Tibial nerve (tissue), 4 donors: ENCODE results near the gene LIM2.

Source experiments
- EP300 ChIP-seq, 2 donors: sonication (generic); formaldehyde crosslinking; IDR thresholded peaks; one replicate each; pipeline ENCODE4 v1.6.1; 2017; ENCODE audit warnings: antibody characterized with exemption in 2 of 2, mild to moderate bottlenecking in 1 of 2
- POLR2A ChIP-seq, 2 donors: fragments of 450-650 bp; IDR thresholded peaks; one replicate each; pipeline ENCODE4 v1.6.1; 2017; ENCODE audit warnings: antibody characterized with exemption in 2 of 2, mild to moderate bottlenecking in 2 of 2, moderate library complexity in 2 of 2
- TF ChIP-seq, protein P1 (sequence below), 5 experiments: fragments of 200-600 bp in 3 of 5; fragments of 450-650 bp in 2 of 5; sonication (generic) in 3 of 5; IDR thresholded peaks; one replicate each; pipeline ENCODE4 v1.5.1; 2016 to 2019; ENCODE audit warnings: antibody characterized with exemption in 5 of 5, mild to moderate bottlenecking in 3 of 5, moderate library complexity in 2 of 5

- TF ChIP-seq, protein P1, sequence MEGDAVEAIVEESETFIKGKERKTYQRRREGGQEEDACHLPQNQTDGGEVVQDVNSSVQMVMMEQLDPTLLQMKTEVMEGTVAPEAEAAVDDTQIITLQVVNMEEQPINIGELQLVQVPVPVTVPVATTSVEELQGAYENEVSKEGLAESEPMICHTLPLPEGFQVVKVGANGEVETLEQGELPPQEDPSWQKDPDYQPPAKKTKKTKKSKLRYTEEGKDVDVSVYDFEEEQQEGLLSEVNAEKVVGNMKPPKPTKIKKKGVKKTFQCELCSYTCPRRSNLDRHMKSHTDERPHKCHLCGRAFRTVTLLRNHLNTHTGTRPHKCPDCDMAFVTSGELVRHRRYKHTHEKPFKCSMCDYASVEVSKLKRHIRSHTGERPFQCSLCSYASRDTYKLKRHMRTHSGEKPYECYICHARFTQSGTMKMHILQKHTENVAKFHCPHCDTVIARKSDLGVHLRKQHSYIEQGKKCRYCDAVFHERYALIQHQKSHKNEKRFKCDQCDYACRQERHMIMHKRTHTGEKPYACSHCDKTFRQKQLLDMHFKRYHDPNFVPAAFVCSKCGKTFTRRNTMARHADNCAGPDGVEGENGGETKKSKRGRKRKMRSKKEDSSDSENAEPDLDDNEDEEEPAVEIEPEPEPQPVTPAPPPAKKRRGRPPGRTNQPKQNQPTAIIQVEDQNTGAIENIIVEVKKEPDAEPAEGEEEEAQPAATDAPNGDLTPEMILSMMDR (IDR thresholded peaks at IDR 0.05), result no peak
- no peak for TF ChIP-seq EP300 (IDR thresholded peaks at IDR 0.05)
- TF ChIP-seq POLR2A (IDR thresholded peaks at IDR 0.05), result no peak
These were observed at the start of gene LIM2 for GRCh38 chr19:51387924-51388389.
